Measurements from ENCODE around the gene TEX35. TPM values are rescaled to one million over a fixed set of nuclear protein-coding genes. Genes with fewer than 3 reads are reported as not detected.

Gene TEX35
- total RNA-seq = not detected in 2 replicates

DNA sequence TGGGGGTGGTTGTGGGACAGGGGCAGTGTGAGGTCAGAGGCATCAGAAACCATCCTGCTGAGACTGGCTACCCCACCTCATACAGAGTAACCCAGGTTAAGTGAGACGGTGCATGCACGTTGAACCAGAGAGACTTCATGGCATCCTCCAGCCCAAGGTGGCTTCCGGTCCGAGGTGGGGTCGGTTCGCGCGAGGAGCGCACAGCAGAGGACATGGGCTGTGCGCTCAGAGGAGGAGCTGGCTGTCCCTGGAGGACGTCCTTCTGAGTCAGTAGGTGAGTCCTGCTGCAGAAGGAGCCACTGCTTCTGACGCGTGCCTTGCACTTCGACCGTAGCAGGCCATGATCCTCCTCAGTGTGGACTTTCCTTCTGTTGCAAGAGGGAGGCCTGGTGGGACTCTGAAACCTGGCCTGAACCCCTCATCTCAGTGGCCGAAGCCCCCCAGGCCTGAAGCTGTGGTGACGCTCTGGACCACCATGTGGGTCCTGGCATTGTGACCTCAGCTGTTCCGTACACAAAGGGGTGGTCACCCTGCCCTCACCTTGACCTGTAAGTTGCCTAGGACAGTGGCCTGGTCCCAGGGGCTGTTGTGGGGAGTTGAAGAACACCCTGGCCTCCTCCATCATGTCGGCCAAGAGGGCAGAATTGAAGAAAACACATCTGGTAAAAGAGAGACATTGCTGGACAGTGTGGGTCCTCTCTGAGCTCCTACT lies at the start of gene TEX35:
Gene TEX35 (plus strand): TSS at position 544 of the 712 bp plus-strand sequence. CDS start 80 bp downstream, at position 624.

GRCh38 chr1:178496410-178497135 lies 16.3 kb upstream of the TEX35 start, which contains the start of gene CLEC20A:
TSS of gene CLEC20A (minus strand) at chr1:178496964. CDS start at chr1:178496939, 25 bp downstream.

Small RNA genes lying within 50 kb of the gene (small RNA-seq; reads per million reads assigned to genes)
- gene RF00017 (not detected), gene RNA5SP69 (not detected)

Other genes with a start within 250 kb of the TEX35 start
- gene CLEC20A, start 16.1 kb upstream of the TEX35 start, total RNA-seq = not detected in 2 replicates
- 55.4 and 80.6 TPM in 2 replicates for gene RALGPS2, start 212.1 kb downstream of the TEX35 start, total RNA-seq

Measured in articular chondrocyte of knee joint (primary cell).